Measurements from ENCODE around the gene VPS54.

The VPS54 gene

DNA sequence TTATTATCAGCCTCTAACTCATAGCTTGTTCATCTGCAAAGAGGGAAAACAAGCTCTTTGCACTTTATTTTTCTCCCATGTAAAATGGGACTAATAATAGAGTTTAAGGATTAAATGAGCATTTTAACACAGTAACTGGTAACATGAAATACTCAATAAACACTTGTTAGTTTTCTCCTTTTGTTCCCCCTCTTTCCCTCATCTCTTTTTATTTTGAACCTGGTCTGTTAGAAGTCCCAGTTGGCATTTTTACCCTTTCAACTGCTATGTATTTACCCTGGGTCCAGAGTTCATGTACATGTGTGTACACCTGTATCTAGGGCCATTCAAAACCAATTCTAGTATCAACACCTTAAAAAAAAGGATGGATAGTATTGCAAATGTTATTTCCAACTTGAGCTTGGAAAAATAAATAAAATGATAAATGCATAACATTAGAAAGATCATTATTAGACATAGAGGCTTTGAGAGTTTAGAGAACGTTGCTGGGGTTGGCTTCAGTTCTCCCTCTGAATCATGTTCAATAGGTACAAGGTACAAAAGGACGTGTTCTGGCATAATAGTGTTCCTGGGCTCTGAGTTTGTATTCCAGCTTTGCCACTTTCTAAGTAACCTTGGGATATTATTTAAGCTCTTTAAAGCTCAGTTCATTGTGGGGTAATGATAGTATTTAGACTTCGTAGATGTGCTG lies 5.2 kb upstream of the VPS54 start:
- DNase-seq, result no peak
- intact Hi-C loops (cut with DNase I), result no loop called here

DNA sequence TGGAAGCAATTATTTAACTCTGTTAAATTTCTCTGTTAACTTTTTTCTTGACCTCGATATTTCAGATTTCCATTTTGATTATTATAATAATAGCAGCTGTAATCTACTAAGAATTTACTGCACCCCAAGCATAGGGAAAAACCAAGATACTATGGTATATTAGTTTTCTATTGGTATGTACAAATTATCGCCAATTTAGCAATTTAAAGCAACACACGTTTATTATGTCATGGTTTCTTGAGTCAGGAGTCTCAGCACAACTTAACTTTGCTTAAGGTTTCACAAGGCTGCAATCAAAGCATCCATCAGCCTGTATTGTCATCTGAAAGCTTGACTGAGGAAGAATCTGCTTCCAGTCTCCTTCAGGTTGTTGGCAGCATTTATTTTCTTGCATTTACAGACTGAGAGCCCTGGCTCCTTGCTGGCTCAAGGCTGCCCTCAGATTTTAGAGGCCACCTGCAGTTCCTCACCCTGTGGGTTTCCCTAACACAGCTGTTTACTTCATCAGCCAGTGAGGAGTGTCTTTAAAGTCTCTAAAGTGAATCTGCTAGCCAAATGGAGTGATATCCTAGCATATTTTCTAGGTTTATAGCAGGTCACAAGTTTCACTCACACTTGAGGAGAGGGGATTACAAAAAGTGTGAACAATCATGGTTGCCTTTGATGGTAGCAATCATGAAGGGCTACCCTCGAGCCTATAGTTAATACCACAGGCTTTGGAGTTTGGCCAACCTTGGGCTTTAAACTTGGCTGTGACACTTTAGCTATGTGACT lies 4.4 kb upstream of the VPS54 start:
- DNase-seq, result no peak
- intact Hi-C loops (cut with DNase I), result no loop called here

DNA sequence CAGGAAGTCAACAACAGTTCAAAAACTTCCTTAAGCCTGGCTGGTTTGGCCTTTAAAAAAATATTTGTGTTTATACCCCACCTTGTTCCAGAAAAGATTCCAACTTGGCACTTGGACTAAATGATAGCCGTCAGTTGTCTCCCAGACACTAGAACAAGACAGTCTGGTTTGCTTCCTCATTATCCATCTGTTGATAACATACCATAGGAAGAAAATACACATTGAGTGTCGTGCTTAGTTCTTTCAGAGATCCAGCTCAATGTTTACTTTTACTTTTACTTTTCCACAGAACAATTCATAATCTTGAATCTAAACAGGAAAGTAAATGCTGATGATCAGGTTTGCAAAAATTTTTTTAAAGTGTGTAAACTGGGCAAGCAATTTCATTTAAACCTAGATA lies 2.4 kb upstream of the VPS54 start:
- intact Hi-C loops (cut with DNase I), result no loop called here
- DNase-seq, result no peak

DNA sequence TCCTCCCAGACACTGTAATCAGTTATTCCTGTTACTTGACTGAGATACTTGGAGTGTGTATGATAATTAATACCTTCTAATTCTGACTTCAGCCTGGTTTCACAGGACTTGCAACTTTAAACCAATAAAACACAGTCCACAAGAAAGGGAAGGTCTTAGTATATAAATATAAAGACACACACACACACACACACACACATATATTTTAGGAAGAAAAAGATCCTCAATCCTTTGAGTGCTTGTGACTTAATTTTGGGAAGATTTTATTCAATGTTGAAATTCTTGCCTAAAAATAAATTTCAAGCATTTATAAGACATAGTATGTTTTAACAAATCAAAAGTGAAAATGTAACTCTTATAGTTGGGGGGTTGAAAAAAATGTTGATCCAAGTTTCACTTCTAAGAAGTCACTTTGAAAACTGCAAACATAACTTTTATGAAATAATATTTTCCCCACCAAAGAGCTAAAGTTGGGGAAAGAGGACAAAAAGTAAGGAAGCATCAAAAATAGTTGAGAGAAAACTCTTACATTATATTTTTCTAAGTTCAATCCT lies 824 bp upstream of the VPS54 start:
- intact Hi-C loops (cut with DNase I), result no loop called here

DNA sequence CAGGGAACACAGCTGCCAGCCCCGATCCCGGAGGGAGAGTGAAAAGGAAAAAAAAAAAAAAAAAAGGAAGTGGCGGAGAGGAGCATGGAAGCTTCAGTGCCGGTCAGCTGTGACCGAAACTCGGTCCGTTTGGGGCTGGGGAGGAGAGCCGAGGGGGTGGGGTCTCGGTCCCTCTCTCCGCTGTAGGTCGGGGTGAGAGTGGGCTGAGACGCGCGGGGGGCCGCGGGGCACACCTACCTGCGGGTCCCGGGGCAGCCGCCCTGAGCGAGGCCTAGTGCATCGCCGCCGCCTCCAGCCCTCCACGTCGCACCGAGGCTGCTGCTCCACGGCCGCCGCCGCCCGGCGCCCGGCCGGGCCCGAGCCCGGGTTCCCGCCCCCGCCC lies 536 bp downstream of the VPS54 start:
- intact Hi-C loops (cut with DNase I), result no loop called here
- DNase-seq, result peak in 30 of 42 donors; percentile 14 to 72 (median 50)

More for the DNA sequence above, 824 bp upstream of the VPS54 start:
- no peak for DNase-seq

DNA sequence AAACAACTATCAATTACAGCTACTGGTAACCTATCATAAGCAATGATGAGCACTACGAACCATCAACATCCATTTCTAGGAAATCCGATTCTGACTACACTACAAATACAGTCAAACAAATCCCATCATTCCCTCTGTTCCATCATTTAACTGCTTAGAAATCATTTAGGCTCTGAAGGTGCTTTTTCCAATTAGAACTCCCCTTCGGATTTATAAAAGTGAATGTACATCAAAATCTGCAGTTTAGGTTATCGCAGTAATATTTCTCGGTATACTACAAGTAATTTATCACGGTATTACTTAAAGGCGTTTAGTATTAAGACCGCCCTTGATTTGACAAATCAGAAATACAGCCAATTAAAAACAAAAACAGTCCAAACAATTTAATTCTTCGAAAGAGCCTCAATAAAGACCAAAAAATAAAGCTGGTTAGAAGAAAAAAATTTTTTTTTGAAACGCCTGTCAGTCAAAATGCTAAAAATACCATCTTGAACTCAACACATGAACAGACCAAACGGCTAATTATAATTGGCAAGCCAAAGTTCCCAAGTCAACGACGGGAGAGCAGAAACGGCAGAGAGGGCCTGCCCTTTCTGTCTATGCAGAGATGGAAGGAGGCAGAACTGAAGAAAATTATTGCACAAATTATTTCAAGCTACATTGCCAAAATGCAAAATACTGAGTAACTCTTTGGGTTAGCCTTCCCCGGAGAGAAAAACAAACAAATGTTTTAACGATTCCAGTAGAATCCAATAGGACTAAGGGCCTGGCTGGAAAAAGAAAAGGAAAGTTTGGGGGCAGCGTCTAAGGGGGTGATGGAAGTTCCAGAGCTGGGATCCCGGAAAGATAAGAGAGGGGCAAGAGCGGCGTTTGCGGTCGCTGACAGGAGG lies 1.2 kb downstream of the VPS54 start:
- intact Hi-C loops (cut with DNase I), result no loop called here
- DNase-seq, result peak in 14 of 42 donors; percentile 7 to 54 (median 25)

DNA sequence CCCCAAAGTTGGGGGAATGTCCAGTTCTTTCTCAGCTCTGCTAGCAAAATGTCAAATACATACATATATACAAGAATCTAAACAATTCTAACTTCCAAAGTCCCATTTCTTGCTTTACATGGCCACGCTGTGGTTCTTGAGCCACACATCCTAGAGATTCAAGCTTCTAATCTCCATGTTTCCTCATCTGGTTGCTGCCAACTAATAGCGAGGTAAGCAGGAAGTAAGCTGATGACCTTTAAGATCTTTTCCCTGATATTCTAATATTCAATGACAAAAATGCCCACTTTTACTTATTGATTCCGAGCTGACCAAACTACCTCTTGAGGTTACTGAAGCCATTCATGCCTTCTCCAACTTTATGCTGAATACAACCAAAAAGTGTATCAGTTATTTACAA lies 3.3 kb downstream of the VPS54 start:
- no peak for DNase-seq
- intact Hi-C loops (cut with DNase I), result no loop called here

DNA sequence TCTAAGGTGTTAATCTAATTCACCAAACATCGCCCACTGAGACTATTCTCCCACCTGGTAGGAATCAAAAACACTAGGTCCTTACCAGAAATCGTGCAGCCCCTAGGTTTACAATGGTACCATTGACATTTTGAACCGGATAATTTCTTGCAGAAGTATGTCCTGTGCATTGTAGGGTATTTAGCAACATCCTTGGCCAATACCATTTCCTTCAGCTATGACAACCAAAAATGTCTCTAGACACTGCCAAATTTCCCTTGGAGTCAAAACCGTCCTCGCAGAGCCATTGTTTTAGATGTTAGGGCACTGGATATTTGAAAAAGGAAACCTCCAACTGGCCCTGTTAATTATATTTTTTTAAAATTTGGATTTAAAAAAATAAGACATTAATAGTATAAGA lies 3.8 kb downstream of the VPS54 start:
- intact Hi-C loops (cut with DNase I), result no loop called here
- DNase-seq, result no peak

DNA sequence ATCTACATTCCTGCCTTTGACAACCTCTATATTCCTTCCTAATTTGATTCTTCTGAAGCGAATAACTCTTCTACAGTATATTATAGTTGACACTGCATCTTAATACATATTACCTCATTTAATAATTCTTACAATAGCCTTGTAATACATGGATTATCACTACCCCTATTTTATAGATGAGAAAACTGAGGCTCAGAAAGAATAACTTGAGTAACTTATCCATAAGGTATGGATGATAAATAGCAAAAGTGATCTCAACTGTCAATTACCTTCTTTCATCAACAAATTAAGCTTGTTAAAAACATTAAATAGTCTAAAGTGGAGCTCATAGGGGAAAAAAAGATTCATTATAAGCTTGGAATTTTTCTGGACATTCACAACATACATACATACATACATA lies 4.6 kb downstream of the VPS54 start:
- intact Hi-C loops (cut with DNase I), result no loop called here
- DNase-seq, result no peak

DNA sequence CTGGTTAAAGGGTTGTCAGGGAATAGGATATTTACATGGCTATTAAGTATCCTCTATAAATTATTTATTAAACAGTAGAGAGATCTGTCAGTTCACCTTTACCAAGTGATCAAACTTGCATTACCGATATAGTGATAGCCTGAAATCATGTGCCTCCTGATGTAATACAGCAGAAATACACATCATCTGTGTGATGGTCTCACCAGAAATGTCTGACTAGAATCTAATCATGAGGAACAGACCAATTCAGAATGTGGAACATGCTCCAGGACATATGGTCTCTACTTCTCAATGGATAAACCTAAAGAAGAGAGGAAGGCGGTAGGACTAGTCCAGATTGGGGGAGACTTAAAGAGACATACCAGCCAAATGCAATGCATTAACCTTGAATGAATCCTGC lies 6.2 kb downstream of the VPS54 start:
- intact Hi-C loops (cut with DNase I), result no loop called here

DNA sequence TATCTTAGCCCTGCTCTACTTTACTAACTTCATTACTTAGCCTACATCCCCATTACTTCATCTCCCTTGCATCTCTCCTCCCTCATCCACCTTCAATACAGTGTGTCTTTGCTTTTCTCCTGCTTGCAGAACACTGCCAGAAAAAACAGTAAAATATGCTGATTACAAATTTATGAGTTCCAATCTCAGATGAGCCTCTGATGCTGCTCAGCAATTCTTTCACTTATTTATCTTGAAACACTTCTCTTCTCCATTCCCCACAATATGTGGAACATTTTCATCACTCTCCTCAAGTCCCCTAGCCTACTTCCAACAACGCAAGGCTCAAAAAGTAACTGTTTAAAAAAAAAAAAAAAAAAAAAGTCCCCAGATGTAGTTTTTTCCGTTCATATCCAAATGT lies 7.1 kb downstream of the VPS54 start:
- intact Hi-C loops (cut with DNase I), result no loop called here
- DNase-seq, result no peak

More for the DNA sequence above, 6.2 kb downstream of the VPS54 start:
- no peak for DNase-seq

DNA sequence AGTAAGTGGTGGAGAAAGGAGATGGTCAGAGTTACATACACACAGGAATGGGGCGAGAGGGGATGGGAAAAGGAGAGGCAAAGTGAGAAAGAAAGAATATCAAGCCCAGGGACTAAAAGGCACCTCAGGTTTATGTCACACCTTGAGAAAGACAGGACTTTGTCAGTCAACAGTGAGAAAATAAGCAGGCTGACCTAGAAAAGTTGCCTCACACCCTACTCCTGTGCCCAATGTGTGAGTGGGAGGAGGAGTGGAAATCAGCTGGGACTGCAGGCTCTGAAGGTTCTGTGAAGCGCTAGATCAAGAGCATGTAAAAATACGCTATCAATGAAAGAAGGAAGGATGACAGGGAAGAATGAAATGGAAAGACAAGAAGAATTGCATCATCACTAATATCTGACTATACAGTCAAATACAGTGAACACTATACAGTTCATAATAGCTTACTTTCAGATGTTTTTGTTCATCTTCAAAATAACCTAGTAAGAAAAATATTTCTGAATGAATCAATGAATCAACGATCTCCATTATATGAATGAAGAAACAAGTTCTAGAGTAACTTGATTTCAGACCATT lies 10.7 kb downstream of the VPS54 start:
- DNase-seq, result no peak
- intact Hi-C loops (cut with DNase I), result no loop called here

DNA sequence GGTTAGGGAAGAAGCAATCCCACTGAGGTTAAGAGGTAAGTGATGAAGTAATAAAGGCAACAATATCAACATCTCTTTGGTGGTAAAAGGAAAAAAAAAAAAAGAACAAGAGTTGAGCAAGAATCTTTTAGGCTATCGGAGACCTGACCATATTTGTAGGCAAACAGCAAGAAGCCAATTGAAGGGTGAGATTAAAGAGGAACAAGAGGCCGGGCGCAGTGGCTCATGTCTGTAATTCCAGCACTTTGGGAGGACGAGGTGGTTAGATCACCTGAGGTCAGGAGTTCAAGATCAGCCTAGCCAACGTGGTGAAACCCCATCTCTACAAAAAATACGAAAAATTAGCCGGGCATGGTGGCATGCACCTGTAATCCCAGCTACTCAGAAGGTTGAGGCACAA lies 11.3 kb downstream of the VPS54 start:
- intact Hi-C loops (cut with DNase I), result no loop called here

DNA sequence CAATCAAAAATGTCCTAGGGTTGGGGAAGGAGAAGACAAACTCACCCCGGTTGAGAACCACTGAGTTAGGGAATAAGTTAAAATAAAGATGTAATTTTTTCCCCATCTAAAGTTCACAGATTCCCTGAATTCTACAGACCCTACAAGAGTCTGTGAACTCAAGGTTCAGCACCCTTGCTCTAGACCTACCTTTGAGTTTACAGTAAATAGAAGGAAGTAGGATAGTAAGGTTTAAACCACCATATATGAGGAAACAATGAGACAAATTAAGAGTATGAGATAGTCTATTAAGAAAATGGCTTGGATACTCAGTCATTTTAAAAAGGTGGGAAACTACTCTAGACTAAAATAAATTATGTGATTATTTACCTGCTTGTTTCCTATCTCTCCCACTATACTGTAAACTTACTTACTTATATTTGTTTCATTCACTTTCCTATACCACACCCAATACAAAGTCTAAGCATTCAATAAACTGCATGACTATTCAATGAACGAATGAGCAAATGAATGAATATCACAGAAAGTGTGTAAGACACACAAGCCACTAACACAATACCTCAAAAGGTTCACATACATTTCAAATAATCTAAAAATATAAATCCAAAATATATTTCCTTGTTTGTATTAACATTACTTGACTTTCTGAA lies 13.4 kb downstream of the VPS54 start:
- intact Hi-C loops (cut with DNase I), result no loop called here
- DNase-seq, result no peak

More for the DNA sequence above, 11.3 kb downstream of the VPS54 start:
- no peak for DNase-seq

DNA sequence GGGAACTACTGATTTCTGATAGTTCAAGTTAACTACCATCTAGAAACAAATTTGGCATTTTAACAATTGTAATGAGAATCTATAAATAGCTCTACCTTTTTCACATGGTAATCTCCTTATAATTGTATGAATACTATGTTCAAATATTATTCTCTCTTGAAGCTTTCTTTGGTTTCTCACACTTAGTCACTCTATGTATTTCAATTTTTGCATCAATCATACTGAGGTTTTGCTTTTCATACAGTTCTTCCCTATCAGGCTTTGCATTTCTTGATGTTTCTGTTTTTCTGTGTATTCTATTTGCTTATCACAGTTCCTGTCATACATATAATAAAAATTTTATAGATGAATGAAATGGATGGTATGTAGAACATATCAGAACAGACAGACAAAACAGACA lies 16.0 kb downstream of the VPS54 start:
- DNase-seq, result no peak
- intact Hi-C loops (cut with DNase I), result no loop called here

DNA sequence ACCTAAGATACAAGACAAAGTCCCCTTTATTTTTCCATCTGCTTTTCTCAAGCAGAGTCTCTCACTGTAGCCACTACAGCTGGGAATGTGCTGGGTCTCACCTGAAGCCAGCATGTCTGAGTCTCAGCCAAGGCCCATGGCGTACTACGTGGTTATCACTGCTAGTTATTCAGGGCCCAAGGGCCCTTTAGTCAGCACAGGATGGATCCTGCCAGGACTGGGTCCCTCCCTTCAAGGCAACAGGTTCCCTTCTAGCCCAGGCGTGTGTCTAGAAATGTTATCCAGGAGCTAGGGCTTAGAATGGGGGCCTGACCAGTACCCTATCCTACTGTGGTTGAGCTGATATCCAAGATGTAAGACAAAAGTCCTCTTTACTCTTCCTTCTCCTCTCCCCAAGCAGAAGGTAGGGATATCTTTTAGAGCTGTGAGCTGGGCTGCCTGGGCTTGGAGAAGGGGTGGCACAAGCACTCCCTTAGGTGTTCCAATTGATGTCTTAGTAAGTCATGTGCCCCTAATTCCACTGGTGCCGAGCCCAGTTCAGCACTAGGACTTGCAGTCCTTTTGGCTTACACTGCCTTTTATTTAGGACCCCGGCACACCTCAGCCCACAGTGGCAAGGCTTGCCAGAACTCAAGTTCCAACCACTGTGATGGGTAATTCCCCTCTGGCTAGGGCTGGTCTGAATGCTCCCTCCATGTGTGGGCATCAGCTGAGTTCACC lies 17.7 kb downstream of the VPS54 start:
- DNase-seq, result no peak
- intact Hi-C loops (cut with DNase I), result no loop called here

DNA sequence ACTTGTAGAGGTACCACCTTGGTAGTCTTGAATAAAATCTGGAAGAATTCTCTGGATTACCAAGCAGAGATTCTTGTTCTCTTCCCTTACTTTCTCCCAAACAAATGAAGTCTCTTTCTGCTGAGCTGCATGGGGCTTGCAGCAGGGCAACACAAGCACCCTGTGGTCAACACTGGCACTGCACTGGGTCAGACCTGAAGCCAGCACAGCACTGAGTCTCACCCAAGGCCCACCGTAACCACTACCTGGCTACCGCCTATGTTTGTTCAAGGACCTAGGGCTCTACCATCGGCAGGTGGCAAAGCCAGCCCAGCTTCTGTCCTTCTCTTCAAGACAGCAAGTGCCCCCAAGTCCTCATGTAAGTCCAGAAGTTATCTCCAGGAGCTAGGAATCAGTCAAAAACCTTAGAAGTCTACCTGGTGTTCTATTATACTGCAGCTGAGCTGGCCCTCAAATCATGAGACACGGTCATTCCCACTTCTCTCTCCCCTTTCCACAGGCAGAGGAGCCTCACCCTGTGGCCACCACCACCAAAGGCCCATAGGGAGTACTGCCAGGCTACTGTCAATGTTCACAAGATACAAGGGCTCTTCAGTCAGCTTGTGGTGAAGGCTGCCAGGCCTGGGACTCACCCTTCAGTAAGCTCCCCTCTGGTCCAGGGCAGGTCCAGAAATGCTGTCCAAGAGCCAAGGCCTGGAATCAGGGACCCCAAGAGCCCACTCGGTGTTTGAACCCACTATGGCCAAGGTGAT lies 18.4 kb downstream of the VPS54 start:
- no peak for DNase-seq
- intact Hi-C loops (cut with DNase I), result no loop called here
